SK-N-MC (cell line): ENCODE data around the gene WNT4.

Experiments used
- EZH2 ChIP-seq: fragments of 200-600 bp; sonication (generic); IDR thresholded peaks from one replicate; pipeline ENCODE4 v1.6.1; 2017; ENCODE audit warnings: antibody characterized with exemption
- POLR2AphosphoS5 ChIP-seq: IDR thresholded peaks from 2 replicates; pipeline ENCODE4 v1.6.1; 2012; ENCODE audit warnings: mild to moderate bottlenecking, low read depth, low read length, borderline replicate concordance

- TF ChIP-seq POLR2AphosphoS5 (no peak), EZH2 (no peak)
These were observed 11.8 kb downstream of the WNT4 start for GRCh38 chr1:22131062-22131461.
